Raji (cell line): ENCODE data around the gene MSH3.

Source experiments
- POLR2A ChIP-seq: IDR thresholded peaks from 2 replicates; pipeline ENCODE4 v1.6.1; 2011; ENCODE audit warnings: low read depth, low read length, control low read depth; ENCODE audit not compliant: insufficient read depth

Gene MSH3

GRCh38 chr5:80822640-80823039, 168.2 kb downstream of the MSH3 start:
- TF ChIP-seq POLR2A = no peak

- no peak for TF ChIP-seq POLR2A
Measured at GRCh38 chr5:80825786-80826460, 171.5 kb downstream of the MSH3 start.

GRCh38 chr5:80834710-80835109, 180.3 kb downstream of the MSH3 start:
- TF ChIP-seq POLR2A = no peak

- TF ChIP-seq POLR2A = no peak
Measured at GRCh38 chr5:80835128-80835527, 180.7 kb downstream of the MSH3 start.

- no peak for TF ChIP-seq POLR2A
Measured at GRCh38 chr5:80837679-80838078, 183.2 kb downstream of the MSH3 start.

- no peak for TF ChIP-seq POLR2A
Measured at GRCh38 chr5:80852331-80853245, 198.1 kb downstream of the MSH3 start.

GRCh38 chr5:80853413-80853812, 199.0 kb downstream of the MSH3 start:
- no peak for TF ChIP-seq POLR2A

GRCh38 chr5:80854583-80854982, 200.1 kb downstream of the MSH3 start:
- no peak for TF ChIP-seq POLR2A

- no peak for TF ChIP-seq POLR2A
Measured at GRCh38 chr5:80860924-80861613, 206.6 kb downstream of the MSH3 start.

- TF ChIP-seq POLR2A = no peak
Measured at GRCh38 chr5:80863708-80864107, 209.3 kb downstream of the MSH3 start.

- no peak for TF ChIP-seq POLR2A
Measured at GRCh38 chr5:80864109-80864508, 209.7 kb downstream of the MSH3 start.

- TF ChIP-seq POLR2A = no peak
Measured at GRCh38 chr5:80864706-80865435, 210.4 kb downstream of the MSH3 start.

- TF ChIP-seq POLR2A = no peak
Measured at GRCh38 chr5:80865551-80865950, 211.1 kb downstream of the MSH3 start.

- TF ChIP-seq POLR2A = no peak
Measured at GRCh38 chr5:80866371-80866770, 211.9 kb downstream of the MSH3 start.

- no peak for TF ChIP-seq POLR2A
Measured at GRCh38 chr5:80867233-80867632, 212.8 kb downstream of the MSH3 start.
